ENCODE measurements around the gene LDLRAD3.

The LDLRAD3 gene

GRCh38 chr11:36053862-36054261, 110.0 kb downstream of the LDLRAD3 start:
- DNase-seq, result no peak

- DNase-seq, result no peak
Measured at GRCh38 chr11:36054628-36055027, 110.8 kb downstream of the LDLRAD3 start.

- peak; percentile 6 for DNase-seq
Measured at GRCh38 chr11:36056160-36056751, 112.4 kb downstream of the LDLRAD3 start.

DNA sequence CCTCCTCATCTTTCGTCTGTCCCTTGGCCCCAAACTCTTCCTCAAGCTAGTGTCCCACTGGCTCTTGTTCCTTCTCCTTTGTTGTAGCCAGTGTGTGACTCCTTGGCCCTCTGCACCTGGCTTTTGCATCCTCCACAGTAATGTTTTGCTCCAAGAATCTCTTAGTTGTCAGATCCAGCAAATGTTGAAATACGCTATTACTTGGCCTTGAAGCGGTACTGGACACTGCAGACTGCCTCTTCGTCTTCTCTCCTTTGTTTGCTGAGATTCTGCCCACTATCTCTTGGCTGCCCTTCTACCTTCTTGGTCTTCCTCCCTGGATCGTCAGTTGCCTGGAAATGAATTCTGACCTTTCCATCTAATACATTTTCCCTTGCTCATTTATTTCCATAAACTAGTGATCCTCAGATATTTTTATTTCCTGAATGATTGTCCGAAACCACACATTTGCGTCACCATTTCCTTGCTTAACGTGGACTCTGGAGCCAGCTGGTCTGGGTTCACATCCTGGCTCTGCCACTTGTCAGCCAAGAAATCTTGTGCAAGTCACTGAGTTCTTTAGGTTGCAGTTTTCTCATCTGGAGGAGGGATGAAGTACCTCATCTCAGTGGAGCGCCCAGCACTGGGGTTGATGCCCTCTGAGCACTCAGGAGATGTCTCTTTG, 113.6 kb downstream of the LDLRAD3 start:
- no peak for DNase-seq

DNA sequence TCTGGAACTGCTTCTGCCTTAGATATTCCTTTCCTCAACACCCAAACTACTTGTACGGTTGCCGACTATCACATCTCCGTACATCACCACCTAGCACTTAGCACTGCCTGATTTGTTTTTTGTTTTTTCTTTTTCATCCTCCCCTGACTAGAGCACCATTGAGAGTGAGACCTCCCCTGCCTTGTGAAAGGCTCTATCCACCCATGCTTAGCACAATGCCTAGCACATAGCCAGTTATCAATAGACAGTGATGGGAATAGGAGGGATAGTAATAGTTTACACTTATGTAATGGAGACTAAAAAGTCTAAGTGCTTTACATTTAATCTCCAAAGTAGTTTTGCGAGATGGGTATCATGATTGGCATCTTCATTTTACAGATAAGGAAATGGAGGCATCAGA, 115.8 kb downstream of the LDLRAD3 start:
- DNase-seq, result no peak

- DNase-seq, result no peak
Measured at GRCh38 chr11:36060926-36061325, 117.1 kb downstream of the LDLRAD3 start.

DNA sequence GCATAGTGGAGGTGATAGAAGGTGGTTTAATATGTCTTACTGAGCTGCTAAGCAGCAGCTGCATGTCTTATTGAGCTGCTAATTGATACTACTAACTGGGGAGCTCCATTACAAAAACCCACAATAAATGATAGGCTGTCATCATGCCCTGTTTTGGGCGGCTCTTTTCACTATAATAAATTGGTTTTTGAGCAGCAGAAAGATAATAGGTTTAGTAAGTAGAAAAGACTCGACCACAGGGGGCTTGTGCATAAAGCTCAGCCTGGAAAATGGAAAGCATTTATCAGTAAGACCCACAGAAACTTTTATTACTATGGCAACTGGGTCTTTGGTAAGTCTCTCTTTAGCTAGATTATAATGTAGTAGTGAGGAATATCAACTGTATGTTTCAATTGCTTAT, 117.6 kb downstream of the LDLRAD3 start:
- no peak for DNase-seq

GRCh38 chr11:36062796-36063365, 119.0 kb downstream of the LDLRAD3 start:
- no peak for DNase-seq

- DNase-seq, result no peak
Measured at GRCh38 chr11:36065436-36065835, 121.6 kb downstream of the LDLRAD3 start.

DNA sequence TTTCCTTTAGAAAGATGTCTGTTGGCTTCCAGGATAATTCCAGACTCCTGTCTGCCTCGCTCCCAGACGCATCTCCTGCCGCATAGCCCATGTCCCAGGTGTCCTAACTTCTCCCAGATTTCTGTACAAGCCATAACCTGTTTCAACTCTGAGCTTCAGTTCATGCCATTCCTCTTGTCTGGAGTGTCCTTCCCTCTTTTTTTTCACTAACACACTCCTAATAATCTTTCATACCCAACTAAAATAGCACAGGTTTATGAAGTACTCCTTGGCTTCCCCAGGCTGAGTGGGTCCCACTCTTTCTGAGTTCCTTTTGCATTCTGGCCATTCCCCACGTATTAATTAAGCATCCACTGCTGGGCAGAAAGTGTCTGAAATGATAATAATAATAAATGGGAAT, 123.0 kb downstream of the LDLRAD3 start:
- no peak for DNase-seq

- DNase-seq, result peak; percentile 55
Measured at GRCh38 chr11:36069576-36070212, 125.8 kb downstream of the LDLRAD3 start.

DNA sequence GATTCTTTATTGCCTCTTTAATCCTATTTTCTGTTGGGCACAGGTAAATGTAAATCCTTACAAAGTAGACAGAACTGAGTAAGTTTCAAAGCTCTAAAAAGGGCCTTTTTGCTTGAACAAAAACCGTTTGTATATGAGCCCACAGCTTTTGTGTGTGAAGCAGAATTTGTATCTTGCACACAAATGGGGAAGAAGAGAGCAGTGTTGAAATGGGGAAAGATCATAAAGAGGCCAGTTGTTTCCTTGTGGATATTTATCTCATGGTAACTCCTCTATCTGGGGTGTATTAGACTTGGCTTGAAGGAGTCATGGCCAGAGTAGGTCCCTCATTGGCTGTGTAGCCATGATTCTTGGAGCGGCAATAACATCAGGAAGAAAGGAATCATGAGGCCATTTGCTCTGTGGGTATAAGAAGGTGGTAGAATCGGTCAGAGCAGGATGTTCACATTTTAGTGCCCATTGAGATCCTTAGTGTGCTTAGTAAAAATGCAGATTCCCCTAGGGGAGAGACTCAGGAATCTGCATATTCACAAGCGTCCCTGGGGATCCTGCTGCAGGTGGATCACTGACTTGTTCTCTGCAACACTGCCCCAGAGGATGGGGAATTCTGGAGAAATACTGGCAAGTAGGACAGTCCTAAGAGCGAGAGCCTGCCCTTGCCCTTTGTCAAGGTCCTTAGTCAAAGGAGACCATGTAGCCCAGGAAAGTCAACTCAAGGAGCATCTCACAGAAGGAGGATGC, 126.5 kb downstream of the LDLRAD3 start:
- DNase-seq, result no peak

- no peak for DNase-seq
Measured at GRCh38 chr11:36070954-36071330, 127.1 kb downstream of the LDLRAD3 start.

DNA sequence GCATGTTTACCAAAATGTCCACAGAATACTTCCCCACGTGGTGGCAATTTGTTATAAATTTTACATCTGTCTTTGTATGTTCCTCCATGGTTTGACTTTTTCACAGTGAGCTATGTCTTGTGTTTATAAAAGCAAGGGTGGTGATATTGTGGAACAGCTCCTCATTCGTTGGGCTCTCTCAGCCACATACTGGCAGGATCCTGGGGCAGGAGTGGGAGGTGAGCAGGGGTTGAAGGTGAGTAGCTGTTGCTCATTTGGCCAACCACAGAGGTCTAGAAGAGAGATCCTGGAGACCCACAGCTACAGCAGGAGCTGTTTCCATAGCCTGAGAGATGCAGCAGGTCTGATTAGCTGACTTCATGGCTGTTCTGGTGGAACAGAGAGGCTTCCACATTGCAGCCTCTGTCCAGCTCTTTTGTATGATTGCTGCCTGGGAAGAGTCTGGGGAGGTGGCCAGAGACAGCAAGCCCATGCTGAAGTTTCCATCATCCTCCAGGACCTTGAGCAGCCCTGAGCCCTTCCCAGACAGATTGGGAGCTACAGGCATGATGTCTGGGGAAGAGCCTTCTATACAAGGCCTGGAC, 128.1 kb downstream of the LDLRAD3 start:
- no peak for DNase-seq

DNA sequence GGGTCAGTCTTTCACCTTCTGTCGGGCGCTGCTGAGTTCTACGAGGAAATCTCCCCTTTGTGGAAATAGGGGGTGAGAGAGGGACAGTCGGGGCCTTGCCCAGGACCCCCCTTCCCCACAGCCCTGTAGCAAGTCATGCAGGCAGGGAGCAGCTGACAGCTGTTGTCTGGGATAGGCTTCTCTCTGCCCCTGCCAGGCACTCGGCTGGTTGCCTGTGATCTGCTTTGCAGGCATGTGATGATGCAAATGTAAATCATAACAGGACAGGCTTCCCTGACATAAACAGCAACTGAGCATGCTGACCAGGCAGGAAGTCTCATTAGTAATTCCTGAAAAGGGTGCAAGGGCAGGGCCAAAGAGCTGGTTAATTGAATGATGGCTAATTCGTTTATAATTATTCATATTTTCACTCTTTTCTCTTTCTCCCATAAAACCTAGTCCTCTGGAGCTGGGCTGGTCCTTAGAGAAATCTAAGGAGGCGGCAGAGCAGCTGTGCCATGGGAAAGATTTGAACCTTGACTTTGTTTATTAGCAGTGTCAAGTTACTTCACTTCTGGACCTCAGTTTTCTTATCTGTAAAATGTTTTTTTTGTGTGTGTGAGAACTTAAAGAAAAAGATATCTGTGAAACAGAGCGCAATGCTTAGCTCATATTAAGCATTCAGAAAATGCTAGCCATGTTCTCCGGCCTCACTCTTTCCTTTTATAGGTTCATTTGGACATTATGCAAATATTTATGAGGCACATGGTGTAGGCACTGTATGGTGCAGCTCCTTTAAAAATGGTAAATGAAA, 129.7 kb downstream of the LDLRAD3 start:
- DNase-seq, result no peak

GRCh38 chr11:36074941-36075431, 131.1 kb downstream of the LDLRAD3 start:
- no peak for DNase-seq

DNA sequence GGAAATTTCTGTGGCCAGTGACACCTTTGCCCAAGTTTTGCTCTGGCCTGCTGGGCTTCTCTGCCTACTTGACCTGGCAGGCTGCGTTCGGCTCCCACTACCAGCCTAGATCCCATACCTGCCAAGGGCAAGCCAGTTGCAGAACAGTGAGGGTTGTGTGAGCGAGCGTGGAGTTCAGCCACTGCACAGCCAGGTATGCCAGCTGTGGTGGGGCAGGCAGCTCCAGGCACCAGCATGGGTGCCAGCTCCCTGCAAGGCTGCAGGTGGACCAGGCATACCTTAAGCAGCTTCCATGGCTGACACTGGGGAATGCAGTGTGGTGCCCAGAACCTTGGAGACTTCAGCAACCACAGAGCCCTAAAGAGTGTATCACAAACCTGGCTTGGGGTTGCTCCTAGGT, 133.5 kb downstream of the LDLRAD3 start:
- no peak for DNase-seq

DNA sequence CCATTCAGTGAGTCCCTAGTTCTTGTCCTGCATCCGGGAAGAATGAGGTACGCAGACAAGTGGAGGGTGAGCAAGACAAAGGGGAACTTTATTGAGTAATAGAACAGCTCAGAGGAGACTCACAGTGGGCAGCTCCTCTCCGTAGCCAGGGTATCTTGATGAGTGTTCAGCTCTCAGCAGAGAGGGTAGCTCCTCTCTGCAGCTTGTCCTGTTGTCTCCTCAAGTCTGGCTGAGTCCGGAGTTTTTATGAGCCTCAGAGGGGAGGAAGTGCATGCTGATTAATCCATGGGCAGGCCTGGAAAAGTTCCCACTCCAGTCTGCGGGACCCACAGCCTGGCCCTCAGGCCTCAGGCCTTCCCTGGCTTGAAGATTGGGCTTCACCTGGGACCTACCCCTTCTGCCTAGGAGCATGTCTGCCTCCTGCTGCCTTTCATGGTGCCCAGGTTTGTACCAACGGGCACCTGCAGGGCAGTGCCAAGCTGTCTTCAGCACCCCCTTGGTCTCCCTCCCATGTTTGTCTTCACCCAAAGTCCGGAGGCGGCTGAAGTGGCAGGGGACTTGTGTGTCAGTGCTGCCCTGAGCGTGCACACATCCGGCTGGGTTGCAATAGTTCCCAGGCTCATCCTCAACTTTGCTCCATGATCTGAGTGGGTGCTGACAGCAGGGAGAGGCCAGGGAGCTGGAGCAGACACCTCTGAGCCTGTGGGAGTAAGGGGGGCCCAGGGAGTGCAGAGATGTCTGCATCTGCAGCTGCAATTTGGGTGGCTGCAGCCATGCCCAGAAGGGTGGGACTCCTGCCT, 134.2 kb downstream of the LDLRAD3 start:
- DNase-seq, result no peak

DNA sequence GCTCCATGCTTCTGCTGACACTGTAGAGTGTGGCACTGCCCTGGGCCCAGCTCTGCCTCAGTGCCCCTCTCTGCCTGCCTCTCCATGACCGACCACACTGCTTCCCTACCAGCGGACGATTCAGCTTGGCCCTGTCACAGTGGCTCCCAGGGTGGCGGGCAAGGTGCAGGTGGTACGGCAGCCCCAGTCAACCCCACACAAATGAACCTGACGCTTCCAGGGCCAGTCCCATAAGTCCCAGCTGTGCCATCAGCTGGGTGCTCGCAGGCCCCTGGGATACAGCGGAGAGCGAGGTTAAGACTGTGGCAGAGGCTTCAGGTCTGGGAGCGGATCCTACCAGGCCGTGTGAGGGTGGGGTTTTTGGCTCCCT, 134.8 kb downstream of the LDLRAD3 start:
- no peak for DNase-seq

- no peak for DNase-seq
Measured at GRCh38 chr11:36079878-36080675, 136.2 kb downstream of the LDLRAD3 start.

Measured in RPMI8226 (cell line).